H1 (cell line): Measurements from ENCODE around the gene RPUSD1. TPM values are rescaled to one million over a fixed set of nuclear protein-coding genes. Genes with fewer than 3 reads are reported as not detected.
A peak's percentile ranks its signal among the peaks of the same experiment; 100 is the strongest.

ENCODE experiments used
- ASH2L ChIP-seq: fragments of 200-600, 300-600 bp; sonication (generic); IDR thresholded peaks from one replicate; pipeline ENCODE4 v1.7.1; 2017; ENCODE audit warnings: low read length
- BCL11A ChIP-seq, 2 experiments: IDR thresholded peaks; one replicate each; pipeline ENCODE4 v1.6.1; 2011; ENCODE audit warnings: low read depth in 2 of 2, low read length in 2 of 2, mild to moderate bottlenecking in 2 of 2
- BRCA1 ChIP-seq: IDR thresholded peaks from 2 replicates; pipeline ENCODE4 v1.6.1; 2012; ENCODE audit warnings: low read depth, low read length, improper control_type of control experiment
- CHD1 ChIP-seq: IDR thresholded peaks from 2 replicates; pipeline ENCODE4 v1.6.1; 2012; ENCODE audit warnings: low read depth, low read length, improper control_type of control experiment
- EGR1 ChIP-seq: IDR thresholded peaks from 2 replicates; pipeline ENCODE4 v1.6.1; 2011; ENCODE audit warnings: low read depth, low read length, borderline replicate concordance
- GABPA ChIP-seq: IDR thresholded peaks from 2 replicates; pipeline ENCODE4 v1.6.1; 2011; ENCODE audit warnings: mild to moderate bottlenecking, low read length, moderate library complexity, borderline replicate concordance; ENCODE audit not compliant: insufficient read depth
- HDAC2 ChIP-seq, 2 experiments: fragments of 300-600 bp in 1 of 2; sonication (generic) in 1 of 2; IDR thresholded peaks; 2 replicates each; pipeline ENCODE4 v1.6.1; 2011 to 2012; ENCODE audit warnings: low read depth in 2 of 2, low read length in 2 of 2, mild to moderate bottlenecking in 2 of 2, moderate library complexity in 2 of 2, borderline replicate concordance in 1 of 2, inconsistent platforms in 1 of 2
- HDAC6 ChIP-seq: IDR thresholded peaks from one replicate; pipeline ENCODE4 v1.7.1; 2012; ENCODE audit warnings: low read depth, mild to moderate bottlenecking, inconsistent platforms, low read length, moderate library complexity
- RAD21 ChIP-seq, 2 experiments: IDR thresholded peaks in 1 of 2; conservative IDR thresholded peaks in 1 of 2; 2 replicates each; pipeline ENCODE4 v1.6.1; 2011; ENCODE audit warnings: low read depth in 2 of 2, low read length in 2 of 2, improper control_type of control experiment in 1 of 2, inconsistent platforms in 1 of 2, mild to moderate bottlenecking in 1 of 2, moderate library complexity in 1 of 2
- SAP30 ChIP-seq: fragments of 300-600 bp; sonication (generic); IDR thresholded peaks from 2 replicates; pipeline ENCODE4 v1.7.1; 2012; ENCODE audit warnings: low read length, moderate library complexity, mild to moderate bottlenecking, inconsistent platforms; ENCODE audit not compliant: insufficient read depth, insufficient replicate concordance
- SIN3A ChIP-seq, 2 experiments: IDR thresholded peaks in 1 of 2; conservative IDR thresholded peaks in 1 of 2; 2 replicates each; pipeline ENCODE4 v1.6.1; 2011 to 2012; ENCODE audit warnings: low read length in 2 of 2, improper control_type of control experiment in 1 of 2, low read depth in 1 of 2, mild to moderate bottlenecking in 1 of 2
- SRF ChIP-seq: IDR thresholded peaks from 2 replicates; pipeline ENCODE4 v1.6.1; 2011; ENCODE audit warnings: mild to moderate bottlenecking, low read depth, low read length, moderate library complexity
- ZNF274 ChIP-seq: IDR thresholded peaks from 2 replicates; pipeline ENCODE4 v1.7.0; 2012; ENCODE audit warnings: low read length, borderline replicate concordance; ENCODE audit errors: extremely low read depth
- polyA plus RNA-seq, 7 experiments: library from polyadenylated mRNA; depleted of rRNA in 3 of 7; stranded (reverse) in 5 of 7; unstranded in 2 of 7; fragments of >200 nt in 5 of 7; fragments of 200-250 nt in 2 of 7; gene quantifications; 1 replicate in 5 of 7; 2 replicates in 1 of 7; 4 replicates in 1 of 7; pipeline versions ENCODE4 v1.2.1 to v1.2.3, GENCODE V29; 2011 to 2013; ENCODE audit warnings: missing spikeins in 2 of 7, mixed read lengths in 2 of 7
- total RNA-seq: library from RNA; stranded (reverse); fragmentation: NEBNext Ultra II Directional; extraction: Animal tissue kit (Norgen Biotek cat#: 25700); gene quantifications from 2 replicates; pipeline ENCODE4 v1.2.1, GENCODE V29; 2021
- TF ChIP-seq, protein P1 (sequence below): IDR thresholded peaks from 2 replicates; pipeline ENCODE4 v1.6.1; 2011; ENCODE audit warnings: low read depth, mild to moderate bottlenecking, low read length; ENCODE audit not compliant: insufficient read depth
- TF ChIP-seq, protein P2 (sequence below): IDR thresholded peaks from 2 replicates; pipeline ENCODE4 v1.6.1; 2011; ENCODE audit warnings: low read length, improper control_type of control experiment
- TF ChIP-seq, protein P3 (sequence below): IDR thresholded peaks from 2 replicates; pipeline ENCODE4 v1.6.1; 2012; ENCODE audit warnings: low read length, inconsistent platforms

The RPUSD1 gene
- total and polyA plus RNA-seq, 2 of the 8 experiments (the other 6 are each of a cell fraction or from before 2014, with no cell fraction given) = 32.2 to 61.8 TPM

DNA sequence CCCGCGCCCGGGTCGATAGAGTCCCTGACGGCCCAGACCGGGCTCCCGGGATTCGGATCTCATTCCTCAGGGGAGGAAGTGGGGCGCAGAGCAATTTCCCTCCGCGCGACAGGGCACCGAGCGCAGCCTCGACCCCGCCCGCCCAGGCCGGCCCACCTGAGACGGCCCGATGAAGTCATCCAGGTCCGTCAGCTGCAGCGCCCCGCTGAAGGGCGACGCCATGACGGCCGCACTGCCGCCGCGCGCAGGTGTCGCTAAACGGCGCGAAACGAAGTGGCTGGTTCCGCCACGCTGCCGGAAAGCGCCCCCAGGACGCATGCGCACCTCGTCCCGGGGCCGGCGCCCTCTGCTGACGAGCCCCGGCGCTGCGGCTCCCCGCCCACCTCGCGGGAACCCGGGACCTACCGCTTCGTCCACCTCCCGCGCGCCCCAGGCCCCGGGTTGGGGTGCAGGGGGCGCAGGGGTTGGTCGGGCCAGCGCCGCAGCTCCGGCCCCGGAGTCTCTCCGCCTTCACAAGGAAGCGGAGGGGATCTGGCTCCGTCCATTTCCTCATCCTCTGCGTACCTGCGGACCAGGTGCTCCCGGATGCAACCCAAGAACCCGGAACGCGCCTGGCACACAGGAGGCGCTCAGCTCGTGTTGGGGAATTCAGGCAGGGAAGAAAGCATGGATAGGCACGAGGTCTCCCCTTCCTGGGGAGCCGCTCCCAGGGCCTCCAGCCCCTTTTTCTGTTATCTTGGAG, 47.2 kb downstream of the RPUSD1 start, which contains the start of gene CIAO3 (continued):
- TF ChIP-seq, protein P1, sequence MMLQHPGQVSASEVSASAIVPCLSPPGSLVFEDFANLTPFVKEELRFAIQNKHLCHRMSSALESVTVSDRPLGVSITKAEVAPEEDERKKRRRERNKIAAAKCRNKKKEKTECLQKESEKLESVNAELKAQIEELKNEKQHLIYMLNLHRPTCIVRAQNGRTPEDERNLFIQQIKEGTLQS = peak; percentile 100
- TF ChIP-seq EGR1 (peak; percentile 35; the same call in 1 of the 2 replicates), HDAC6 (no peak), SRF (peak; percentile 58; the same call in 1 of the 2 replicates), BRCA1 (peak; percentile 7; the same call in 1 of the 2 replicates), ASH2L (peak; percentile 45), BCL11A (IDR thresholded peaks at IDR 0.05; ENCODE audit: low read depth in 2 of 2, low read length in 2 of 2) (no peak), ZNF274 (no peak), CHD1 (no peak), SAP30 (no peak), RAD21 (IDR thresholded peaks at IDR 0.05 in 1 of 2, conservative IDR thresholded peaks at IDR 0.05 in 1 of 2; ENCODE audit: low read depth in 2 of 2, low read length in 2 of 2) (no peak; a peak in 2 of 4 replicates), GABPA (no peak), SIN3A (conservative IDR thresholded peaks at IDR 0.05 in 1 of 2, IDR thresholded peaks at IDR 0.05 in 1 of 2; ENCODE audit: low read depth in 1 of 2, low read length in 2 of 2) (peak in 1 of 2 experiments; percentile 96; a peak in 2 of 4 replicates), HDAC2 (IDR thresholded peaks at IDR 0.05; ENCODE audit: borderline replicate concordance in 1 of 2, low read depth in 2 of 2, low read length in 2 of 2) (0 out of 4 replicates have a peak, but pooled peaks of 1 of the 2 experiments have one; percentile 48)
- TF ChIP-seq, protein P2, sequence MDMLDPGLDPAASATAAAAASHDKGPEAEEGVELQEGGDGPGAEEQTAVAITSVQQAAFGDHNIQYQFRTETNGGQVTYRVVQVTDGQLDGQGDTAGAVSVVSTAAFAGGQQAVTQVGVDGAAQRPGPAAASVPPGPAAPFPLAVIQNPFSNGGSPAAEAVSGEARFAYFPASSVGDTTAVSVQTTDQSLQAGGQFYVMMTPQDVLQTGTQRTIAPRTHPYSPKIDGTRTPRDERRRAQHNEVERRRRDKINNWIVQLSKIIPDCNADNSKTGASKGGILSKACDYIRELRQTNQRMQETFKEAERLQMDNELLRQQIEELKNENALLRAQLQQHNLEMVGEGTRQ = 0 out of 2 replicates have a peak, but pooled peaks have one; percentile 8
- TF ChIP-seq, protein P3, sequence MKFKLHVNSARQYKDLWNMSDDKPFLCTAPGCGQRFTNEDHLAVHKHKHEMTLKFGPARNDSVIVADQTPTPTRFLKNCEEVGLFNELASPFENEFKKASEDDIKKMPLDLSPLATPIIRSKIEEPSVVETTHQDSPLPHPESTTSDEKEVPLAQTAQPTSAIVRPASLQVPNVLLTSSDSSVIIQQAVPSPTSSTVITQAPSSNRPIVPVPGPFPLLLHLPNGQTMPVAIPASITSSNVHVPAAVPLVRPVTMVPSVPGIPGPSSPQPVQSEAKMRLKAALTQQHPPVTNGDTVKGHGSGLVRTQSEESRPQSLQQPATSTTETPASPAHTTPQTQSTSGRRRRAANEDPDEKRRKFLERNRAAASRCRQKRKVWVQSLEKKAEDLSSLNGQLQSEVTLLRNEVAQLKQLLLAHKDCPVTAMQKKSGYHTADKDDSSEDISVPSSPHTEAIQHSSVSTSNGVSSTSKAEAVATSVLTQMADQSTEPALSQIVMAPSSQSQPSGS = peak; percentile 88
